ENCODE measurements around the gene AVPR1A. TPM values are rescaled to one million over a fixed set of nuclear protein-coding genes. Genes with fewer than 3 reads are reported as not detected.

AVPR1A gene
- total and polyA plus RNA-seq, 2 donors (not counting 1 experiment from before 2014, with no cell fraction given): not detected

GRCh38 chr12:63138488-63138887 lies 12.5 kb downstream of the AVPR1A start:
- no peaks in the 10 kb centered on the region for H3K4me1 ChIP-seq (ENCODE audit: control insufficient read depth in 2 of 2, insufficient read depth in 2 of 2, low read length in 2 of 2)
- no peak overlapping the region for H3K4me2 ChIP-seq (replicated peaks; ENCODE audit: low read depth, low read length, poor library complexity, severe bottlenecking)
- H3K27me3 Mint-ChIP-seq: no peaks in the 10 kb centered on the region
- H3K27me3 ChIP-seq (replicated peaks in 1 of 4; ENCODE audit: control extremely low read depth in 1 of 4, control insufficient read depth in 3 of 4, insufficient read depth in 4 of 4, low read length in 3 of 4): no peaks in the 10 kb centered on the region
- H3K27ac Mint-ChIP-seq: no peak overlapping the region
- ATAC-seq (ENCODE audit: low read depth): no peak
- H3K4me3 ChIP-seq (ENCODE audit: control extremely low read depth in 1 of 5, extremely low read depth in 1 of 5, insufficient read depth in 1 of 5, low read depth in 2 of 5, low read length in 4 of 5): no peak overlapping the region
- no CpG with 5 or more reads among the region's 4 CpGs for WGBS (ENCODE audit: insufficient coverage)
- H3K9ac ChIP-seq (ENCODE audit: low read length): no peak overlapping the region
- no peak overlapping the region for H3K27ac ChIP-seq (ENCODE audit: low read length in 2 of 2)
- H3K9me3 ChIP-seq (ENCODE audit: control extremely low read depth in 1 of 3, control insufficient read depth in 2 of 3, insufficient read depth in 1 of 3, low read length in 2 of 3): no peaks in the 10 kb centered on the region
- H3K4me3 Mint-ChIP-seq: no peak overlapping the region
- TF ChIP-seq CTCF (IDR thresholded peaks at IDR 0.05): no peak
- no peak for TF ChIP-seq EZH2 (IDR thresholded peaks at IDR 0.05; ENCODE audit: borderline replicate concordance, insufficient read depth, low read depth, low read length, poor library complexity, severe bottlenecking)
- ChIA-PET POLR2A (no interaction called here), CTCF (no interaction called here)
- H4K20me1 ChIP-seq (ENCODE audit: control insufficient read depth, insufficient read depth, low read length, poor library complexity, severe bottlenecking): no peaks in the 10 kb centered on the region
- intact Hi-C loops (cut with micrococcal nuclease): loop anchor here (10.0 kb wide), 1 partner anchor 64 kb away; no protein-coding TSS in a partner anchor
- H3K79me2 ChIP-seq (ENCODE audit: control insufficient read depth, insufficient read depth, low read length): no peaks in the 10 kb centered on the region
- no peaks in the 10 kb centered on the region for H3K36me3 ChIP-seq (replicated peaks in 1 of 2; ENCODE audit: control extremely low read depth in 1 of 2, control insufficient read depth in 1 of 2, extremely low read depth in 1 of 2, insufficient read depth in 2 of 2, low read length in 1 of 2)
- no peaks in the 10 kb centered on the region for H3K4me1 Mint-ChIP-seq
- no peak for DNase-seq
- no peaks in the 10 kb centered on the region for H3K9me3 Mint-ChIP-seq (ENCODE audit: insufficient read depth)
- no peak overlapping the region for H2AFZ ChIP-seq (ENCODE audit: insufficient read depth, low read depth, low read length, poor library complexity, severe bottlenecking)

GRCh38 chr12:63133981-63134380 lies 17.0 kb downstream of the AVPR1A start:
- intact Hi-C loops (cut with micrococcal nuclease): loop anchor here (10.0 kb wide), 1 partner anchor 59 kb away; no protein-coding TSS in a partner anchor
- CTCF ChIA-PET: no interaction called here
- H3K4me2 ChIP-seq (replicated peaks; ENCODE audit: low read depth, low read length, poor library complexity, severe bottlenecking): no peak overlapping the region
- DNase-seq (no peak), ATAC-seq (ENCODE audit: low read depth) (no peak)
- H3K4me3 Mint-ChIP-seq: no peak overlapping the region
- no peaks in the 10 kb centered on the region for H3K36me3 ChIP-seq (replicated peaks in 1 of 2; ENCODE audit: control extremely low read depth in 1 of 2, control insufficient read depth in 1 of 2, extremely low read depth in 1 of 2, insufficient read depth in 2 of 2, low read length in 1 of 2)
- H3K4me3 ChIP-seq (ENCODE audit: control extremely low read depth in 1 of 5, extremely low read depth in 1 of 5, insufficient read depth in 1 of 5, low read depth in 2 of 5, low read length in 4 of 5): no peak overlapping the region
- no peak for TF ChIP-seq EZH2 (IDR thresholded peaks at IDR 0.05; ENCODE audit: borderline replicate concordance, insufficient read depth, low read depth, low read length, poor library complexity, severe bottlenecking)
- no peak for TF ChIP-seq CTCF (IDR thresholded peaks at IDR 0.05)
- no peaks in the 10 kb centered on the region for H3K27me3 ChIP-seq (replicated peaks in 1 of 4; ENCODE audit: control extremely low read depth in 1 of 4, control insufficient read depth in 3 of 4, insufficient read depth in 4 of 4, low read length in 3 of 4)
- no peak overlapping the region for H2AFZ ChIP-seq (ENCODE audit: insufficient read depth, low read depth, low read length, poor library complexity, severe bottlenecking)
- POLR2A ChIA-PET: no interaction called here
- no peaks in the 10 kb centered on the region for H3K27me3 Mint-ChIP-seq
- H3K9me3 Mint-ChIP-seq (ENCODE audit: insufficient read depth): no peaks in the 10 kb centered on the region
- no peak overlapping the region for H3K27ac ChIP-seq (ENCODE audit: low read length in 2 of 2)
- H4K20me1 ChIP-seq (ENCODE audit: control insufficient read depth, insufficient read depth, low read length, poor library complexity, severe bottlenecking): no peaks in the 10 kb centered on the region
- H3K4me1 Mint-ChIP-seq: no peaks in the 10 kb centered on the region
- WGBS (ENCODE audit: insufficient coverage): 100% methylated on average over 1 of the region's 4 CpGs
- no peaks in the 10 kb centered on the region for H3K9me3 ChIP-seq (ENCODE audit: control extremely low read depth in 1 of 3, control insufficient read depth in 2 of 3, insufficient read depth in 1 of 3, low read length in 2 of 3)
- no peak overlapping the region for H3K9ac ChIP-seq (ENCODE audit: low read length)
- no peak overlapping the region for H3K27ac Mint-ChIP-seq
- H3K4me1 ChIP-seq (ENCODE audit: control insufficient read depth in 2 of 2, insufficient read depth in 2 of 2, low read length in 2 of 2): no peaks in the 10 kb centered on the region
- H3K79me2 ChIP-seq (ENCODE audit: control insufficient read depth, insufficient read depth, low read length): no peaks in the 10 kb centered on the region

All from B cell (primary cell).